Osteoblast (primary cell): ENCODE data around the gene GLUL. TPM values are rescaled to one million over a fixed set of nuclear protein-coding genes. Genes with fewer than 3 reads are reported as not detected.

ENCODE experiments used
- DNase-seq: peaks from one replicate; pipeline ENCODE4 v3.0.0; 2011; ENCODE audit warnings: low spot score, mixed read lengths; ENCODE audit not compliant: insufficient read length; ENCODE audit errors: missing footprints
- H2AFZ ChIP-seq: 2 replicates; pipeline ENCODE4 v1.6.0; 2011; ENCODE audit warnings: mild to moderate bottlenecking, low read length
- H3K27ac ChIP-seq: 2 replicates; pipeline ENCODE4 v1.5.1; 2011; ENCODE audit warnings: mild to moderate bottlenecking, low read depth, low read length, moderate library complexity
- H3K27me3 ChIP-seq: 2 replicates; pipeline ENCODE4 v1.6.0; 2012; ENCODE audit warnings: mild to moderate bottlenecking, control low read depth, inconsistent platforms, low read length, moderate library complexity; ENCODE audit not compliant: insufficient read depth
- H3K36me3 ChIP-seq: 2 replicates; pipeline ENCODE4 v1.5.1; 2011; ENCODE audit warnings: mild to moderate bottlenecking, low read length, control low read depth, moderate library complexity; ENCODE audit not compliant: insufficient read depth
- H3K4me1 ChIP-seq: 2 replicates; pipeline ENCODE4 v1.5.1; 2011; ENCODE audit warnings: mild to moderate bottlenecking, low read length, control low read depth, moderate library complexity; ENCODE audit not compliant: insufficient read depth
- H3K4me2 ChIP-seq: 2 replicates; pipeline ENCODE4 v1.6.0; 2011; ENCODE audit warnings: mild to moderate bottlenecking, low read length; ENCODE audit not compliant: insufficient read depth
- H3K4me3 ChIP-seq: fragments of 200-600 bp; sonication (generic); 3 replicates; pipeline ENCODE4 v1.5.1; 2012; ENCODE audit warnings: mild to moderate bottlenecking, low read length, inconsistent platforms; ENCODE audit not compliant: insufficient read depth
- H3K79me2 ChIP-seq: 2 replicates; pipeline ENCODE4 v1.6.0; 2012; ENCODE audit warnings: mild to moderate bottlenecking, low read length, control low read depth, inconsistent platforms; ENCODE audit not compliant: insufficient read depth
- H3K9me3 ChIP-seq: 2 replicates; pipeline ENCODE4 v1.5.1; 2011; ENCODE audit warnings: low read depth, low read length, control low read depth
- H4K20me1 ChIP-seq: 2 replicates; pipeline ENCODE4 v1.6.0; 2012; ENCODE audit warnings: mild to moderate bottlenecking, low read length, control low read depth; ENCODE audit not compliant: insufficient read depth
- CTCF ChIP-seq: IDR thresholded peaks from 2 replicates; pipeline ENCODE4 v1.5.1; 2011; ENCODE audit warnings: mild to moderate bottlenecking, low read depth, low read length, moderate library complexity; ENCODE audit errors: extremely low read depth
- total RNA-seq: library from RNA; depleted of rRNA; stranded (reverse); fragments of >200 nt; gene quantifications from 2 replicates; pipeline ENCODE4 v1.2.3, GENCODE V29; 2012

GLUL gene
- total RNA-seq, 1 donor: 259 TPM

DNA sequence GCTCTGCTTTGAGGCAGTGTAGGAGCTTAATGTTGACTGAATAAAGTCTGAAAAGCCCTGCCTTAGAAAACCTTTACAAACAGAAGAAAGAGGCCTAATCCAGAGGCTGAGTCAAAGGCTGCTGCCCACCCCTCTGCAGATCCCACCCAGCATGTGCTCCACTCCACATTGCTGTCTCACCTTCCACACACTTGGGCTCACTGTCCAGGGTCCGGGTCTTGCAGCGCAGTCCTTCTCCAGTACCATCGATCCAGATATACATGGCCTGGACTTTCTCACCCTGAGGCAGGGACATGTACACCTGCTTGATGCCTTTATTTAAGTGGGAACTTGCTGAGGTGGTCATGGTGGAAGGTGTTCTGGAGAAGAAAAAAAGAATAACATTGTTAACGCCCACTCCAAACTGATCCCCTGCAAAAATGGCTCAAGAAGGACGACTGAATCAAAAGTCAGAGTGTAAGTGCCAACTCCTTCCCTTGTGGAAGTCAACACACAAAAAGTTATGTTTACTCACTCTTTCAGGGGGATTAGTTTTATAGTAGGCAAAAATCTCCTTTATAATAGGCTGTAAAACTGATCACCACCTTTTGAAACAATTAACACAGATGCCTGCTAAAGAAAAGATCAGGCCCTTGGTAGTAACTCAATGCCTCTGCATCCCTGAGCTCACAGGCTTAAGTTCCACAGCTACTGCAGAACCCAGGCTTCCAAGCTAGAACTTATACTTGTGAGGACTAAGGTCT is 3.0 kb downstream of the GLUL start:
- Histone ChIP-seq H3K4me2 (peak overlapping the region; percentile 80), H3K27me3 (no peaks in the 10 kb centered on the region), H3K4me3 (no peak overlapping the region), H2AFZ (no peak overlapping the region), H3K36me3 (peaks cover 50% of the 10 kb centered on the region), H3K9me3 (no peaks in the 10 kb centered on the region), H3K4me1 (no peaks in the 10 kb centered on the region), H3K79me2 (peaks cover 34% of the 10 kb centered on the region), H4K20me1 (peaks cover 29% of the 10 kb centered on the region), H3K27ac (no peak overlapping the region)
- DNase-seq: no peak
- TF ChIP-seq CTCF: no peak

- TF ChIP-seq CTCF: no peak
- H3K4me1 ChIP-seq: no peaks in the 10 kb centered on the region
- peaks cover 60% of the 10 kb centered on the region for H3K36me3 ChIP-seq
These were observed 4.0 kb downstream of the GLUL start for GRCh38 chr1:182387566-182387965.

GRCh38 chr1:182386980-182387379 is 4.6 kb downstream of the GLUL start:
- no peak for DNase-seq
- Histone ChIP-seq H3K79me2 (peaks cover 34% of the 10 kb centered on the region), H3K4me3 (no peak overlapping the region), H3K27ac (no peak overlapping the region), H4K20me1 (peaks cover 29% of the 10 kb centered on the region), H3K27me3 (no peaks in the 10 kb centered on the region), H2AFZ (no peak overlapping the region), H3K9me3 (no peaks in the 10 kb centered on the region), H3K36me3 (peaks cover 66% of the 10 kb centered on the region), H3K4me1 (no peaks in the 10 kb centered on the region), H3K4me2 (no peak overlapping the region)
- TF ChIP-seq CTCF: no peak

More at GRCh38 chr1:182387566-182387965, 4.0 kb downstream of the GLUL start:
- H3K4me2 ChIP-seq: no peak overlapping the region
- no peak overlapping the region for H2AFZ ChIP-seq
- no peak overlapping the region for H3K27ac ChIP-seq
- H3K4me3 ChIP-seq: no peak overlapping the region
- peaks cover 34% of the 10 kb centered on the region for H3K79me2 ChIP-seq
- no peaks in the 10 kb centered on the region for H3K27me3 ChIP-seq
- peaks cover 29% of the 10 kb centered on the region for H4K20me1 ChIP-seq
- no peak for DNase-seq
- no peaks in the 10 kb centered on the region for H3K9me3 ChIP-seq

DNA sequence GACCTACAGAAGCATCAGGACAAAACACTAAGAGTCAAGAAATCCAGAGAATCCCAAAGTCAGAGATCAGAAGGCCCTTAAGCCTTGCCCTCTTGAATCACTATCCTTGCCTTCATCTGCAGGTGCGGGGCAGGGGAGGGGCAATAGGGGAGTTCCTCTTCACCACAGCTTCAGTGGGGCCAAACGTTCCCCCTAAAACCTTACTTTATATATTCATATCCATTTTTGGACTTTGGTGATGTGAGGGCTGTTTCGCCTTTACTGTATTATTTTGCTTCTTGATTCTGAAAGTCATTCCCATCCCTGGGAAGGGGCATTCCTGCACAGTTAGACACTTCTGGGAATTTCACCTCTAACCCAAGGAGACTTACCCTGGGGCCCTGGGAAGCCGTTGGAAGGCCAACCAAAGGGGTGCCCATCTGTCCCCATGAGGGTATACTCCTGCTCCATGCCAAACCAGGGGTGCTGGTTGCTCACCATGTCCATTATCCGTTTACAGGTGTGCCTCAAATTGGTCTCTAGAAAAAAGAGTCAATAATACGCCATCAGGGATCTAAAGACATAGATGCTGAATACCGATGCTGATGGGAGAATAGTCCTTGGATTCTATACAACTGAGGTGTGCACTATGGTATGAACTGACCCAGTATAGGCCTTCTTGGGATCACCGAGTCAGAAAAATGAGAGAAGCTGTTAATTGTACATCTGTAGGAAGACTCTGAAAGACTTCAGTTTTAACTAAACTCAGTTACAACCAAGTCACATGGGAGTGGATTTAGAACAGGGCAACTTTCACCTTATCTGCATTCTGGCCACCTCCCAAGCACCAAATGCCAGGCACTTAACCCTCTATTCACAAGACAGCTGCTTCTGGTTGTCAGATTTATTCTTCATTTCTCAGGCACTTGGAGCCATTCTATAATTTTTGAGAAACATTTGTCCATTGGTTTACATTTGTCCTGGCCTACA is 5.4 kb downstream of the GLUL start:
- H4K20me1 ChIP-seq: peaks cover 29% of the 10 kb centered on the region
- peaks cover 33% of the 10 kb centered on the region for H3K79me2 ChIP-seq
- peaks cover 67% of the 10 kb centered on the region for H3K36me3 ChIP-seq

More for the DNA sequence above, 5.4 kb downstream of the GLUL start:
- H3K27me3 ChIP-seq: no peaks in the 10 kb centered on the region
- H3K27ac ChIP-seq: no peak overlapping the region
- H3K4me2 ChIP-seq: no peak overlapping the region
- TF ChIP-seq CTCF: no peak
- no peaks in the 10 kb centered on the region for H3K4me1 ChIP-seq
- no peak overlapping the region for H3K4me3 ChIP-seq
- H2AFZ ChIP-seq: no peak overlapping the region
- DNase-seq: no peak
- no peaks in the 10 kb centered on the region for H3K9me3 ChIP-seq
